A549 (cell line): ENCODE results near the gene THBS2. TPM values are rescaled to one million over a fixed set of nuclear protein-coding genes. Genes with fewer than 3 reads are reported as not detected.

Experiments
- ATAC-seq, 2 experiments: fragments of 200-7000 bp in 1 of 2; fragments of >200 bp in 1 of 2; cut with Nextera tagmentation in 1 of 2; cut with Tn5 transposase in 1 of 2; 3 replicates each; pipeline versions ENCODE4 v1.8.0 to v1.9.1; 2018 to 2020; ENCODE audit warnings: mild to moderate bottlenecking in 1 of 2, moderate library complexity in 1 of 2
- CTCF ChIA-PET: fragments of 300-600 bp; sonication (Branson Sonifier 250); formaldehyde crosslinking; extraction: SDS; loops from one replicate; lab custom pipeline; 2021; ENCODE audit warnings: antibody characterized with exemption, inconsistent platforms; lab: Yijun Ruan, JAX
- POLR2A ChIA-PET: fragments of 350-600 bp; formaldehyde crosslinking; extraction: SDS; loops from one replicate; lab custom pipeline; 2021; ENCODE audit warnings: antibody characterized with exemption, inconsistent platforms; lab: Yijun Ruan, JAX
- DNase-seq, 2 experiments: peaks; one replicate each; pipeline versions ENCODE4 v3.0.0 to v3.0.0-alpha.2; 2011 to 2016; ENCODE audit warnings: low read depth in 1 of 2, low spot score in 1 of 2
- FAIRE-seq: peaks from 2 replicates; lab custom pipeline; 2011; peaks lifted over from hg19 to GRCh38; lab: Jason Lieb, UNC
- H3K27ac ChIP-seq, 2 experiments: fragments of >200 bp; sonication (Bioruptor Twin); formaldehyde crosslinking; 3 replicates each; pipeline ENCODE4 v1.5.1; 2016 to 2017
- H3K4me1 ChIP-seq: fragments of >200 bp; sonication (Bioruptor Twin); formaldehyde crosslinking; 3 replicates; pipeline ENCODE4 v1.6.1; 2016
- H3K4me2 ChIP-seq: fragments of >200 bp; sonication (Bioruptor Twin); formaldehyde crosslinking; 3 replicates; pipeline ENCODE4 v1.6.1; 2016
- H3K4me3 ChIP-seq: fragments of >200 bp; sonication (Bioruptor Twin); formaldehyde crosslinking; 3 replicates; pipeline ENCODE4 v1.5.1; 2016
- H3K9me3 ChIP-seq: fragments of >200 bp; sonication (Bioruptor Twin); formaldehyde crosslinking; 3 replicates; pipeline ENCODE4 v1.6.1; 2016
- BCL3 ChIP-seq: fragments of >200 bp; sonication (Bioruptor Twin); formaldehyde crosslinking; IDR thresholded peaks from 3 replicates; pipeline ENCODE4 v1.6.1; 2016
- BHLHE40 ChIP-seq: IDR thresholded peaks from 2 replicates; pipeline ENCODE4 v1.6.1; 2012; ENCODE audit warnings: low read depth, low read length, inconsistent platforms
- CHD2 ChIP-seq: fragments of 150-350 bp; IDR thresholded peaks from 2 replicates; pipeline ENCODE4 v1.6.1; 2014; ENCODE audit warnings: low read length; ENCODE audit not compliant: partially characterized antibody
- E2F6 ChIP-seq: IDR thresholded peaks from 2 replicates; pipeline ENCODE4 v1.6.1; 2012; ENCODE audit warnings: low read depth, borderline replicate concordance
- EHF ChIP-seq: fragments of 250-450 bp; sonication (Bioruptor Pico); IDR thresholded peaks from 2 replicates; pipeline ENCODE4 v1.5.0; 2020; ENCODE audit warnings: mild to moderate bottlenecking
- FOSB ChIP-seq: fragments of 250-450 bp; sonication (Bioruptor Pico); IDR thresholded peaks from 2 replicates; pipeline ENCODE4 v1.5.0; 2020; ENCODE audit warnings: mild to moderate bottlenecking, moderate library complexity
- FOXS1 ChIP-seq: fragments of 250-450 bp; sonication (Bioruptor Pico); IDR thresholded peaks from 2 replicates; pipeline ENCODE4 v1.5.0; 2020; ENCODE audit warnings: mild to moderate bottlenecking, moderate library complexity
- GATA3 ChIP-seq: IDR thresholded peaks from 2 replicates; pipeline ENCODE4 v1.6.1; 2012; ENCODE audit warnings: borderline replicate concordance
- HOXB13 ChIP-seq: fragments of 250-450 bp; sonication (Bioruptor Pico); IDR thresholded peaks from 2 replicates; pipeline ENCODE4 v1.5.0; 2020; ENCODE audit warnings: low read depth, mild to moderate bottlenecking, moderate library complexity
- HOXB5 ChIP-seq: fragments of 250-450 bp; sonication (Bioruptor Pico); IDR thresholded peaks from 2 replicates; pipeline ENCODE4 v1.5.0; 2020; ENCODE audit warnings: mild to moderate bottlenecking, moderate library complexity
- JUNB ChIP-seq: fragments of >200 bp; sonication (Bioruptor Twin); formaldehyde crosslinking; IDR thresholded peaks from 2 replicates; pipeline ENCODE4 v1.6.1; 2016
- KDM1A ChIP-seq: fragments of 200-600 bp; sonication (generic); IDR thresholded peaks from 2 replicates; pipeline ENCODE4 v1.6.1; 2016; ENCODE audit warnings: low read depth, mild to moderate bottlenecking
- KDM5A ChIP-seq: fragments of 200-600 bp; sonication (generic); IDR thresholded peaks from 2 replicates; pipeline ENCODE4 v1.6.1; 2016; ENCODE audit warnings: antibody characterized with exemption, mild to moderate bottlenecking
- MYC ChIP-seq: IDR thresholded peaks from 2 replicates; pipeline ENCODE4 v1.6.1; 2012; ENCODE audit warnings: mild to moderate bottlenecking, inconsistent platforms, low read length, improper control_type of control experiment, borderline replicate concordance
- NFE2L2 ChIP-seq: fragments of 150-350 bp; conservative IDR thresholded peaks from 2 replicates; pipeline ENCODE4 v1.6.1; 2014; ENCODE audit warnings: low read length
- NR3C1 ChIP-seq: fragments of >200 bp; sonication (Bioruptor Twin); formaldehyde crosslinking; IDR thresholded peaks from 3 replicates; pipeline ENCODE4 v1.6.1; 2017
- POLR2A ChIP-seq: IDR thresholded peaks from 2 replicates; pipeline ENCODE4 v1.6.1; 2012; ENCODE audit warnings: mild to moderate bottlenecking, low read length
- RAD21 ChIP-seq, 2 experiments: fragments of >200 bp in 1 of 2; sonication (Bioruptor Twin) in 1 of 2; formaldehyde crosslinking in 1 of 2; IDR thresholded peaks in 1 of 2; conservative IDR thresholded peaks in 1 of 2; 2 replicates in 1 of 2; 3 replicates in 1 of 2; pipeline ENCODE4 v1.6.1; 2012 to 2018; ENCODE audit warnings: inconsistent platforms in 1 of 2
- RCOR1 ChIP-seq: fragments of 150-350 bp; IDR thresholded peaks from 2 replicates; pipeline ENCODE4 v1.6.1; 2014; ENCODE audit warnings: antibody characterized with exemption, low read length, low read depth
- RFX5 ChIP-seq: fragments of 450-650 bp; IDR thresholded peaks from 2 replicates; pipeline ENCODE4 v1.7.1; 2014; ENCODE audit warnings: antibody characterized with exemption, mild to moderate bottlenecking, moderate library complexity
- SMC3 ChIP-seq: fragments of >200 bp; sonication (Bioruptor Twin); formaldehyde crosslinking; IDR thresholded peaks from 3 replicates; pipeline ENCODE4 v1.6.1; 2018; ENCODE audit warnings: inconsistent platforms
- TFCP2L1 ChIP-seq: fragments of 250-450 bp; sonication (Bioruptor Pico); IDR thresholded peaks from 2 replicates; pipeline ENCODE4 v1.5.0; 2021; ENCODE audit warnings: mild to moderate bottlenecking
- TP53 ChIP-seq: fragments of 250-450 bp; sonication (Bioruptor Pico); IDR thresholded peaks from 2 replicates; pipeline ENCODE4 v1.5.0; 2021; ENCODE audit warnings: mild to moderate bottlenecking, moderate library complexity
- USF2 ChIP-seq: fragments of 450-650 bp; IDR thresholded peaks from 2 replicates; pipeline ENCODE4 v1.6.1; 2014; ENCODE audit warnings: antibody characterized with exemption
- ZNF302 ChIP-seq: fragments of 250-450 bp; sonication (Bioruptor Pico); IDR thresholded peaks from 2 replicates; pipeline ENCODE4 v1.9.0; 2021; ENCODE audit warnings: inconsistent platforms, mild to moderate bottlenecking, moderate library complexity
- ZSCAN20 ChIP-seq: fragments of 250-450 bp; sonication (Bioruptor Pico); IDR thresholded peaks from 2 replicates; pipeline ENCODE4 v1.8.0; 2022; ENCODE audit warnings: mild to moderate bottlenecking, moderate library complexity
- whole genome bisulfite sequencing: methylation state at CpG from one replicate; pipeline ENCODE4 v1.1.6; 2017; ENCODE audit errors: missing lambda C conversion rate; 5-methylcytosine and 5-hydroxymethylcytosine counted together
- polyA plus RNA-seq, 4 experiments: library from polyadenylated mRNA; depleted of rRNA in 3 of 4; stranded (reverse); fragments of >200 nt; fragmentation: RNase III in 1 of 4; extraction: RNeasy Plus Mini Kit Qiagen cat#74134 plus additional on column Dnase treatment in 1 of 4; gene quantifications; 2 replicates in 3 of 4; 3 replicates in 1 of 4; pipeline ENCODE4 v1.2.3, GENCODE V29; 2011 to 2017

Gene THBS2
- polyA plus RNA-seq, 2 of the 4 experiments (the other 2 are of a cell fraction), result 0.01 to 0.06 TPM

GRCh38 chr6:169266746-169267591 is 13.3 kb upstream of the THBS2 start:
- no peak overlapping the region for H3K4me2 ChIP-seq
- ATAC-seq (no peak), DNase-seq (no peak), FAIRE-seq (no peak)
- no peak overlapping the region for H3K4me3 ChIP-seq
- no peaks in the 10 kb centered on the region for H3K4me1 ChIP-seq
- 70% methylated on average over 15 of the region's 15 CpGs for WGBS
- H3K27ac ChIP-seq, result no peak overlapping the region
- ChIA-PET POLR2A (no interaction called here), CTCF (no interaction called here)
- TF ChIP-seq ZNF302 (CRISPR knock-in tag) (no peak), TFCP2L1 (no peak), HOXB5 (CRISPR knock-in tag) (no peak), RFX5 (no peak), MYC (no peak), CHD2 (no peak), TP53 (CRISPR knock-in tag) (no peak), HOXB13 (CRISPR knock-in tag) (no peak), ZSCAN20 (CRISPR knock-in tag) (no peak), EHF (CRISPR knock-in tag) (no peak), RAD21 (conservative IDR thresholded peaks at IDR 0.05 in 1 of 2, IDR thresholded peaks at IDR 0.05 in 1 of 2) (no peak), RCOR1 (no peak), POLR2A (no peak), USF2 (no peak), FOSB (no peak), KDM5A (no peak)
- no peaks in the 10 kb centered on the region for H3K9me3 ChIP-seq

- Histone ChIP-seq H3K4me1 (no peaks in the 10 kb centered on the region), H3K9me3 (no peaks in the 10 kb centered on the region), H3K4me2 (no peak overlapping the region), H3K27ac (no peak overlapping the region), H3K4me3 (no peak overlapping the region)
- DNase-seq, result no peak
- ATAC-seq, result no peak
- POLR2A ChIA-PET, result no interaction called here
- no peak for FAIRE-seq
- TF ChIP-seq BHLHE40 (no peak), RAD21 (conservative IDR thresholded peaks at IDR 0.05 in 1 of 2, IDR thresholded peaks at IDR 0.05 in 1 of 2) (no peak), KDM1A (no peak)
- WGBS, result 100% methylated on average over 2 of the region's 5 CpGs
- CTCF ChIA-PET, result interaction anchor here (1.0 kb wide), 1 partner anchor 8 kb away, joined by 3 read pairs; no protein-coding TSS in a partner anchor
Measured at GRCh38 chr6:169266261-169266660, 12.6 kb upstream of the THBS2 start.

- TF ChIP-seq JUNB (no peak), SMC3 (no peak), E2F6 (no peak), NFE2L2 (no peak), BHLHE40 (no peak), FOXS1 (no peak), BCL3 (no peak), NR3C1 (no peak), ZSCAN20 (CRISPR knock-in tag) (no peak), MYC (no peak), GATA3 (no peak)
- no peak for DNase-seq
Measured at GRCh38 chr6:169265486-169266131, 12.0 kb upstream of the THBS2 start.

More at GRCh38 chr6:169265486-169266131, 12.0 kb upstream of the THBS2 start:
- 62% methylated on average over 12 of the region's 12 CpGs for WGBS
- Histone ChIP-seq H3K4me3 (no peak overlapping the region), H3K27ac (no peak overlapping the region), H3K4me2 (no peak overlapping the region), H3K9me3 (no peaks in the 10 kb centered on the region), H3K4me1 (no peaks in the 10 kb centered on the region)
- FAIRE-seq (no peak), ATAC-seq (no peak)
- POLR2A ChIA-PET, result no interaction called here
- CTCF ChIA-PET, result interaction anchor here (1.0 kb wide), 1 partner anchor 9 kb away, joined by 3 read pairs; no protein-coding TSS in a partner anchor
